Parietal lobe (tissue), 2 donors: ENCODE measurements around the gene KCNMA1. TPM values are rescaled to one million over a fixed set of nuclear protein-coding genes. Genes with fewer than 3 reads are reported as not detected.

Experiments used
- small RNA-seq: library from RNA; depleted of rRNA; stranded (forward); fragments of <200 nt; gene quantifications from one replicate; pipeline ENCODE3, GENCODE V24; 2014; ENCODE audit warnings: low replicate concordance
- total RNA-seq: library from RNA; depleted of rRNA; stranded (reverse); fragments of >200 nt; gene quantifications from one replicate; pipeline ENCODE4 v1.2.3, GENCODE V29; 2014

The KCNMA1 gene
- 120 TPM for total RNA-seq

DNA sequence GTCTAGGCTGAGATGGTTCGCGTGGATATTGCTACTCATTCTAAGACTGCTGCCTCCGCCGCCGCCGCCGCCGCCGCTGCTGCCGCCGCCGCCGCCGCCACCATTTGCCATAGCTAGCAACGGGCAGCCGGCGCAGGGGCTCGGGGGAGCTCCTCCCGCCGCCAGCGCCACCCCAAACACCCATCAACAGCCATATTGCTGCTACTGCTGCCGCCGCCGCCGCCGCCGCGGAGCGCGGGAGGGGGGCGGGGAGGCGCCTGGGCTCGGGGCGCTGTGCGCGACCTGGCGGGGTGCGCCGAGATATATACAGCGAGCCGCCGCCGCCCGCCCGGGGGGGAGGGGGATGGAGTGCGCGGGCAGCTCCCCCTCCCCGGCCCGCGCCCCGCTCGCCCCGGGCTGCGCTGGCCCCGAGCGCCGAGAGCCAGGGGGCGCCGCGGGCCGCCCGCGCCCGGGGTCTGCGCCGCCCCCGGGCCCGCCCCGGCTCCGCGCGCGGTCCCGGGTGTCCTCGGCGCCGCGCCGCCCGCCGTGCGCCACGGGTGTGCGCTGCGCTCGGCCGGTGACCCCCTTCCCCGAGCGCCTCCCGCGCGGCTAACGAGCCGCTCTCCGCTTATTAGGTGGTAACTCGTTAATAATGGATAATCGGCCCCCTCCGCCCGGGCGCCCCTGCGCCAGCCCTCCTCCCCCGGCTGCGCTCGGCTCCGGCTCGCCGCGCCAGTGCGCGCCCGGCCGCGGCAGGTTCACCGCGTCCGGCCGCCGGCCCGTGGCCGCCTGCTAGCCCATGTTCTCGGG, at the start of gene KCNMA1:
TSS of gene KCNMA1 (minus strand) at position 277 of the 789 bp plus-strand sequence.

Small RNA genes within 50 kb of the gene (small RNA-seq; reads per million reads assigned to genes)
- gene ATP5MC1P8: not detected
- gene COX6CP15: not detected
- not detected for gene RF00322
- gene RNA5SP321: not detected
